ENCODE results near the gene SOX13. TPM values are rescaled to one million over a fixed set of nuclear protein-coding genes. Genes with fewer than 3 reads are reported as not detected.

Gene SOX13
- total RNA-seq, 1 experiment from 2014 or later, result 81.9 TPM

DNA sequence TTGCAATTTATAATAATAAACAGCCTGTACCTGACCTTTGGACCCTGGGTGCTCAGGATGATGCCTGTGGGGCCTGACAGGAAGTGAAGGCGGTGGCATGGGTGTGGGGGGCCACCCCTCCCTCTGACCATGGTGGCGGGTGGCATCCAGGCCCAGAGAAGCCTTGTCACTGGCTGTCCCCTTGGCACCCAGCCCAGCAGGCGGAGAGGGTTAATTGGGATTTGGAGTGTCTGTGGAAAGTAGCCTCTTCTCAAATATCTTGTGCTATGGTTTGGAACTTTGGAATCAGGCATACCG lies 20.5 kb downstream of the SOX13 start:
- ChIA-PET POLR2A (ENCODE audit: unreplicated experiment) (no interaction called here), CTCF (no interaction called here)
- H3K4me1 ChIP-seq (ENCODE audit: insufficient read depth, low read length), result peaks cover 27% of the 10 kb centered on the region
- BruUV-seq (replicated peaks), result no TSS peak
- no peaks in the 10 kb centered on the region for H3K27me3 ChIP-seq (ENCODE audit: low read length)
- no peak for DNase-seq
- H3K9me2 ChIP-seq (replicated peaks; ENCODE audit: low read length), result no peaks in the 10 kb centered on the region
- H3K36me3 ChIP-seq (ENCODE audit: low read depth, low read length), result no peaks in the 10 kb centered on the region
- H3K4me2 ChIP-seq (ENCODE audit: low read length), result no peak overlapping the region
- no peaks in the 10 kb centered on the region for H3F3A ChIP-seq (ENCODE audit: low read length, unreplicated experiment)
- H3K9ac ChIP-seq (ENCODE audit: low read length), result no peak overlapping the region
- H3K9me3 ChIP-seq (ENCODE audit: low read length), result no peaks in the 10 kb centered on the region
- ATAC-seq, result no peak
- H3K27ac ChIP-seq (ENCODE audit: low read length), result no peak overlapping the region
- TF ChIP-seq, protein P1, sequence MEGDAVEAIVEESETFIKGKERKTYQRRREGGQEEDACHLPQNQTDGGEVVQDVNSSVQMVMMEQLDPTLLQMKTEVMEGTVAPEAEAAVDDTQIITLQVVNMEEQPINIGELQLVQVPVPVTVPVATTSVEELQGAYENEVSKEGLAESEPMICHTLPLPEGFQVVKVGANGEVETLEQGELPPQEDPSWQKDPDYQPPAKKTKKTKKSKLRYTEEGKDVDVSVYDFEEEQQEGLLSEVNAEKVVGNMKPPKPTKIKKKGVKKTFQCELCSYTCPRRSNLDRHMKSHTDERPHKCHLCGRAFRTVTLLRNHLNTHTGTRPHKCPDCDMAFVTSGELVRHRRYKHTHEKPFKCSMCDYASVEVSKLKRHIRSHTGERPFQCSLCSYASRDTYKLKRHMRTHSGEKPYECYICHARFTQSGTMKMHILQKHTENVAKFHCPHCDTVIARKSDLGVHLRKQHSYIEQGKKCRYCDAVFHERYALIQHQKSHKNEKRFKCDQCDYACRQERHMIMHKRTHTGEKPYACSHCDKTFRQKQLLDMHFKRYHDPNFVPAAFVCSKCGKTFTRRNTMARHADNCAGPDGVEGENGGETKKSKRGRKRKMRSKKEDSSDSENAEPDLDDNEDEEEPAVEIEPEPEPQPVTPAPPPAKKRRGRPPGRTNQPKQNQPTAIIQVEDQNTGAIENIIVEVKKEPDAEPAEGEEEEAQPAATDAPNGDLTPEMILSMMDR (conservative IDR thresholded peaks at IDR 0.05; ENCODE audit: low read depth, low read length), result no peak
- no peak for TF ChIP-seq EZH2 (IDR thresholded peaks at IDR 0.05; ENCODE audit: low read length, unreplicated experiment)
- TF ChIP-seq EZH2phosphoT487 (IDR thresholded peaks at IDR 0.05; ENCODE audit: borderline replicate concordance, low read length), result no peak
- peaks cover 100% of the 10 kb centered on the region for H3K79me2 ChIP-seq (ENCODE audit: low read length)
- H3K4me3 ChIP-seq (ENCODE audit: low read length), result no peak overlapping the region
- peaks cover 40% of the 10 kb centered on the region for H4K20me1 ChIP-seq (ENCODE audit: low read length)
- intact Hi-C loops (cut with micrococcal nuclease), result no loop called here
- H2AFZ ChIP-seq (ENCODE audit: low read length), result no peak overlapping the region

- Histone ChIP-seq H3K9me3 (ENCODE audit: low read length) (no peaks in the 10 kb centered on the region), H3K4me2 (ENCODE audit: low read length) (no peak overlapping the region), H3F3A (ENCODE audit: low read length, unreplicated experiment) (no peaks in the 10 kb centered on the region), H3K36me3 (ENCODE audit: low read depth, low read length) (no peaks in the 10 kb centered on the region), H3K9ac (ENCODE audit: low read length) (no peak overlapping the region), H3K9me2 (replicated peaks; ENCODE audit: low read length) (no peaks in the 10 kb centered on the region), H3K79me2 (ENCODE audit: low read length) (peaks cover 100% of the 10 kb centered on the region), H2AFZ (ENCODE audit: low read length) (no peak overlapping the region), H4K20me1 (ENCODE audit: low read length) (peaks cover 37% of the 10 kb centered on the region), H3K27ac (ENCODE audit: low read length) (no peak overlapping the region), H3K4me1 (ENCODE audit: insufficient read depth, low read length) (peaks cover 27% of the 10 kb centered on the region), H3K27me3 (ENCODE audit: low read length) (no peaks in the 10 kb centered on the region), H3K4me3 (ENCODE audit: low read length) (no peak overlapping the region)
- TF ChIP-seq EZH2phosphoT487 (IDR thresholded peaks at IDR 0.05; ENCODE audit: borderline replicate concordance, low read length) (no peak), EZH2 (IDR thresholded peaks at IDR 0.05; ENCODE audit: low read length, unreplicated experiment) (no peak)
- TF ChIP-seq, protein P1 (conservative IDR thresholded peaks at IDR 0.05; ENCODE audit: low read depth, low read length), result no peak
- ATAC-seq, result no peak
- no TSS peak for BruUV-seq (replicated peaks)
- POLR2A ChIA-PET (ENCODE audit: unreplicated experiment), result no interaction called here
- intact Hi-C loops (cut with micrococcal nuclease), result no loop called here
- CTCF ChIA-PET, result interaction anchor here (1.6 kb wide), 1 partner anchor 35 kb away, joined by 4 read pairs; no protein-coding TSS in a partner anchor
- no peak for DNase-seq
Measured at GRCh38 chr1:204093781-204094180, 20.9 kb downstream of the SOX13 start.

- intact Hi-C loops (cut with micrococcal nuclease), result no loop called here
- H3K4me1 ChIP-seq (ENCODE audit: insufficient read depth, low read length), result peaks cover 27% of the 10 kb centered on the region
- no peaks in the 10 kb centered on the region for H3F3A ChIP-seq (ENCODE audit: low read length, unreplicated experiment)
- TF ChIP-seq EZH2 (IDR thresholded peaks at IDR 0.05; ENCODE audit: low read length, unreplicated experiment) (no peak), EZH2phosphoT487 (IDR thresholded peaks at IDR 0.05; ENCODE audit: borderline replicate concordance, low read length) (no peak)
- TF ChIP-seq, protein P1 (conservative IDR thresholded peaks at IDR 0.05; ENCODE audit: low read depth, low read length), result no peak
- no peak overlapping the region for H3K4me3 ChIP-seq (ENCODE audit: low read length)
- peaks cover 100% of the 10 kb centered on the region for H3K79me2 ChIP-seq (ENCODE audit: low read length)
- peaks cover 35% of the 10 kb centered on the region for H4K20me1 ChIP-seq (ENCODE audit: low read length)
- no peaks in the 10 kb centered on the region for H3K9me2 ChIP-seq (replicated peaks; ENCODE audit: low read length)
- H2AFZ ChIP-seq (ENCODE audit: low read length), result no peak overlapping the region
- ChIA-PET POLR2A (ENCODE audit: unreplicated experiment) (no interaction called here), CTCF (interaction anchor here (1.6 kb wide), 1 partner anchor 34 kb away, joined by 4 read pairs; no protein-coding TSS in a partner anchor)
- H3K4me2 ChIP-seq (ENCODE audit: low read length), result no peak overlapping the region
- ATAC-seq (no peak; the same call in 1 of the 2 replicates), DNase-seq (no peak)
- no peaks in the 10 kb centered on the region for H3K36me3 ChIP-seq (ENCODE audit: low read depth, low read length)
- no peaks in the 10 kb centered on the region for H3K27me3 ChIP-seq (ENCODE audit: low read length)
- BruUV-seq (replicated peaks), result no TSS peak
- no peaks in the 10 kb centered on the region for H3K9me3 ChIP-seq (ENCODE audit: low read length)
- no peak overlapping the region for H3K27ac ChIP-seq (ENCODE audit: low read length)
- H3K9ac ChIP-seq (ENCODE audit: low read length), result no peak overlapping the region
Measured at GRCh38 chr1:204094313-204094729, 21.4 kb downstream of the SOX13 start.

Data from PC-3 (cell line).